Measurements from ENCODE around the gene RABGAP1L.

DNA sequence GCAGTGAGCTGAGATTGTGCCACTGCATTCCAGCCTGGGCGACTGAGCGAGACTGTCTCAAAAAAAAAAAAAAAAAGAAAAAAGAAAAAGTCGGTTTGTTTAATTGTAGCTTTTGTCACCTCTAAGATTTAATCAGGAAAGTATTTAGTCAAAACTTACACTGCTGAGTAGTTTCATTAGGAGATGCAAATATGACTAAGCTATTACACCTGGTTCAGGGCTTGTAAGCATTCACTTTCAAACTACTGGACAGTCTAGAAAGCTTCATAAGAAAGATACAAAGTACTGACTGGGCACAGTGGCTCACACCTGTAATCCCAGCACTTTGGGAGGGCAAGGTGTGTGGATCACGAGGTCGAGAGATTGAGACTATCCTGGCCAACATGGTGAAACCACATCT, 764.5 kb downstream of the RABGAP1L start:
- TF ChIP-seq, protein P1, sequence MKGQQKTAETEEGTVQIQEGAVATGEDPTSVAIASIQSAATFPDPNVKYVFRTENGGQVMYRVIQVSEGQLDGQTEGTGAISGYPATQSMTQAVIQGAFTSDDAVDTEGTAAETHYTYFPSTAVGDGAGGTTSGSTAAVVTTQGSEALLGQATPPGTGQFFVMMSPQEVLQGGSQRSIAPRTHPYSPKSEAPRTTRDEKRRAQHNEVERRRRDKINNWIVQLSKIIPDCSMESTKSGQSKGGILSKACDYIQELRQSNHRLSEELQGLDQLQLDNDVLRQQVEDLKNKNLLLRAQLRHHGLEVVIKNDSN (IDR thresholded peaks at IDR 0.05; ENCODE audit: borderline replicate concordance, extremely low read length, insufficient read depth, low read depth, low read length) = no peak
- TF ChIP-seq, protein P2, sequence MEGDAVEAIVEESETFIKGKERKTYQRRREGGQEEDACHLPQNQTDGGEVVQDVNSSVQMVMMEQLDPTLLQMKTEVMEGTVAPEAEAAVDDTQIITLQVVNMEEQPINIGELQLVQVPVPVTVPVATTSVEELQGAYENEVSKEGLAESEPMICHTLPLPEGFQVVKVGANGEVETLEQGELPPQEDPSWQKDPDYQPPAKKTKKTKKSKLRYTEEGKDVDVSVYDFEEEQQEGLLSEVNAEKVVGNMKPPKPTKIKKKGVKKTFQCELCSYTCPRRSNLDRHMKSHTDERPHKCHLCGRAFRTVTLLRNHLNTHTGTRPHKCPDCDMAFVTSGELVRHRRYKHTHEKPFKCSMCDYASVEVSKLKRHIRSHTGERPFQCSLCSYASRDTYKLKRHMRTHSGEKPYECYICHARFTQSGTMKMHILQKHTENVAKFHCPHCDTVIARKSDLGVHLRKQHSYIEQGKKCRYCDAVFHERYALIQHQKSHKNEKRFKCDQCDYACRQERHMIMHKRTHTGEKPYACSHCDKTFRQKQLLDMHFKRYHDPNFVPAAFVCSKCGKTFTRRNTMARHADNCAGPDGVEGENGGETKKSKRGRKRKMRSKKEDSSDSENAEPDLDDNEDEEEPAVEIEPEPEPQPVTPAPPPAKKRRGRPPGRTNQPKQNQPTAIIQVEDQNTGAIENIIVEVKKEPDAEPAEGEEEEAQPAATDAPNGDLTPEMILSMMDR (IDR thresholded peaks at IDR 0.05 in 2 of 3, conservative IDR thresholded peaks at IDR 0.05 in 1 of 3; ENCODE audit: control insufficient read depth in 2 of 3, extremely low read depth in 1 of 3, insufficient read depth in 1 of 3, low read depth in 3 of 3, low read length in 3 of 3) = no peak

Data from GM12878 (cell line).